GM12891 (cell line): ENCODE data around the gene KRT86.

Source experiments
- PAX5 ChIP-seq: IDR thresholded peaks from 2 replicates; pipeline ENCODE4 v1.6.1; 2011; ENCODE audit warnings: low read length, moderate library complexity, mild to moderate bottlenecking; ENCODE audit not compliant: insufficient read depth, severe bottlenecking
- POLR2A ChIP-seq: IDR thresholded peaks from 2 replicates; pipeline ENCODE4 v1.6.1; 2011; ENCODE audit warnings: low read depth, low read length, control low read depth
- POLR2AphosphoS5 ChIP-seq: IDR thresholded peaks from 2 replicates; pipeline ENCODE4 v1.6.1; 2011; ENCODE audit warnings: low read depth, low read length, control low read depth
- POU2F2 ChIP-seq: IDR thresholded peaks from 2 replicates; pipeline ENCODE4 v1.6.1; 2011; ENCODE audit warnings: low read depth, mild to moderate bottlenecking, control low read depth, low read length, moderate library complexity
- SPI1 ChIP-seq: IDR thresholded peaks from 2 replicates; pipeline ENCODE4 v1.6.1; 2011; ENCODE audit warnings: low read depth, low read length, control low read depth

GRCh38 chr12:52314511-52314910, 40.1 kb downstream of the KRT86 start:
- TF ChIP-seq POLR2AphosphoS5, result no peak
- TF ChIP-seq POLR2A, result no peak
- no peak for TF ChIP-seq PAX5
- no peak for TF ChIP-seq SPI1
- TF ChIP-seq POU2F2, result no peak
